K562 (cell line): ENCODE results near the gene ZNF652. TPM values are rescaled to one million over a fixed set of nuclear protein-coding genes. Genes with fewer than 3 reads are reported as not detected.

Experiments used
- ATAC-seq: fragments of 200-7000 bp; cut with Tn5 transposase; 3 replicates; pipeline ENCODE4 v1.9.1; 2020; ENCODE audit warnings: moderate library complexity
- BruUV-seq: library from RNA; stranded (reverse); fragments of 400-500 nt; replicated peaks from 2 replicates; lab custom pipeline; 2021; lab: Mats Ljungman, UMichigan
- CTCF ChIA-PET: fragments of 300-600 bp; formaldehyde crosslinking; extraction: SDS; loops from one replicate; lab custom pipeline; 2021; ENCODE audit warnings: low intra/inter-chr PET ratio; lab: Yijun Ruan, JAX
- POLR2A ChIA-PET: fragments of 300-600, 350-650 bp; sonication (Branson Sonifier 250); formaldehyde crosslinking; extraction: SDS; loops from one replicate; lab custom pipeline; 2021; ENCODE audit warnings: antibody characterized with exemption, inconsistent platforms; lab: Yijun Ruan, JAX
- DNase-seq, 4 experiments: peaks; one replicate each; pipeline versions ENCODE4 v3.0.0 to v3.0.0-alpha.2; 2011 to 2018; ENCODE audit warnings: low spot score in 3 of 4, mixed read lengths in 3 of 4; ENCODE audit errors: extremely low read depth in 1 of 4
- FAIRE-seq: peaks from 2 replicates; lab custom pipeline; 2011; peaks lifted over from hg19 to GRCh38; lab: Jason Lieb, UNC
- H2AFZ ChIP-seq: 2 replicates; pipeline ENCODE4 v1.6.0; 2011; ENCODE audit warnings: low read depth, low read length, control low read depth, inconsistent platforms
- H3K27ac ChIP-seq: fragments of 200-600 bp; 3 replicates; pipeline ENCODE4 v1.8.0; 2011; ENCODE audit warnings: low read depth, mild to moderate bottlenecking, control low read depth, inconsistent platforms, low read length, moderate library complexity, mixed read lengths; ENCODE audit errors: extremely low read depth
- H3K27me3 ChIP-seq, 2 experiments: fragments of 300-600 bp in 1 of 2; 2 replicates in 1 of 2; 3 replicates in 1 of 2; pipeline versions ENCODE4 v1.6.0 to v1.8.0; 2011; ENCODE audit warnings: inconsistent platforms in 2 of 2, low read length in 2 of 2, mild to moderate bottlenecking in 1 of 2, mixed read lengths in 1 of 2, moderate library complexity in 1 of 2; ENCODE audit not compliant: control insufficient read depth in 2 of 2, insufficient read depth in 2 of 2
- H3K36me3 ChIP-seq: fragments of 300-600 bp; 3 replicates; pipeline ENCODE4 v1.8.0; 2011; ENCODE audit warnings: mild to moderate bottlenecking, low read length, inconsistent platforms; ENCODE audit not compliant: control insufficient read depth, insufficient read depth
- H3K4me1 ChIP-seq, 2 experiments: fragments of 200-600 bp in 1 of 2; replicated peaks in 1 of 2; 2 replicates in 1 of 2; 3 replicates in 1 of 2; pipeline versions ENCODE4 v1.5.1 to v1.8.0; 2011; ENCODE audit warnings: inconsistent platforms in 2 of 2, low read length in 2 of 2, mild to moderate bottlenecking in 1 of 2, mixed read lengths in 1 of 2, moderate library complexity in 1 of 2; ENCODE audit not compliant: control insufficient read depth in 2 of 2, insufficient read depth in 2 of 2
- H3K4me2 ChIP-seq: 2 replicates; pipeline ENCODE4 v1.6.1; 2011; ENCODE audit warnings: low read length, control low read depth, inconsistent platforms, mixed read lengths; ENCODE audit not compliant: insufficient read depth
- H3K4me3 ChIP-seq: fragments of 200-600 bp; sonication (generic), shearing (Covaris generic); 2 replicates; pipeline ENCODE4 v1.5.1; 2016; ENCODE audit warnings: control low read depth, inconsistent platforms
- H3K79me2 ChIP-seq: fragments of 200-600 bp; 3 replicates; pipeline ENCODE4 v1.8.0; 2011; ENCODE audit warnings: low read length, inconsistent platforms; ENCODE audit not compliant: control insufficient read depth, insufficient read depth
- H3K9ac ChIP-seq, 2 experiments: 2 replicates each; pipeline versions ENCODE4 v1.6.0 to v1.6.1; 2011; ENCODE audit warnings: low read depth in 2 of 2, low read length in 2 of 2, control low read depth in 1 of 2, inconsistent platforms in 1 of 2, mild to moderate bottlenecking in 1 of 2, mixed read lengths in 1 of 2; ENCODE audit not compliant: insufficient read depth in 1 of 2
- H3K9me1 ChIP-seq: one replicate; pipeline ENCODE4 v1.6.0; 2011; ENCODE audit warnings: inconsistent platforms, mild to moderate bottlenecking, low read length, moderate library complexity; ENCODE audit not compliant: control insufficient read depth, insufficient read depth
- H3K9me3 ChIP-seq: replicated peaks from 2 replicates; pipeline ENCODE4 v1.5.1; 2011; ENCODE audit warnings: low read depth, low read length, inconsistent platforms; ENCODE audit not compliant: control insufficient read depth, insufficient read depth
- H4K20me1 ChIP-seq: replicated peaks from 2 replicates; pipeline ENCODE4 v1.6.1; 2011; ENCODE audit warnings: low read length, inconsistent platforms, mixed read lengths; ENCODE audit not compliant: control insufficient read depth, insufficient read depth
- ARID3B ChIP-seq: fragments of 250-450 bp; sonication (Bioruptor Pico); IDR thresholded peaks from 2 replicates; pipeline ENCODE4 v1.4.0; 2020; ENCODE audit warnings: borderline replicate concordance
- CLOCK ChIP-seq: fragments of 250-450 bp; sonication (Bioruptor Pico); IDR thresholded peaks from 2 replicates; pipeline ENCODE4 v1.4.0; 2020; ENCODE audit warnings: mild to moderate bottlenecking, moderate library complexity, borderline replicate concordance
- HNRNPUL1 ChIP-seq: fragments of 200-400 bp; formaldehyde crosslinking; IDR thresholded peaks from 2 replicates; pipeline ENCODE4 v1.6.1; 2017; ENCODE audit warnings: low read length
- MXD1 ChIP-seq: fragments of 250-450 bp; sonication (Bioruptor Pico); IDR thresholded peaks from 2 replicates; pipeline ENCODE4 v1.8.0; 2021; ENCODE audit warnings: borderline replicate concordance, mild to moderate bottlenecking, moderate library complexity; ENCODE audit not compliant: poor library complexity, severe bottlenecking
- NUFIP1 ChIP-seq: fragments of 450-650 bp; IDR thresholded peaks from 2 replicates; pipeline ENCODE4 v1.6.1; 2018; ENCODE audit not compliant: partially characterized antibody
- POLR2H ChIP-seq: IDR thresholded peaks from 2 replicates; pipeline ENCODE4 v1.6.1; 2016; ENCODE audit warnings: missing genetic modification characterization, low read depth, mild to moderate bottlenecking, control low read depth, missing compliant biosample characterization, moderate library complexity
- PREB ChIP-seq: sonication (generic); formaldehyde crosslinking; IDR thresholded peaks from 2 replicates; pipeline ENCODE4 v1.8.1; 2023; ENCODE audit warnings: mild to moderate bottlenecking, missing genetic modification reagents
- PRPF4 ChIP-seq: fragments of 200-400 bp; formaldehyde crosslinking; IDR thresholded peaks from one replicate; pipeline ENCODE4 v1.6.1; 2017; ENCODE audit warnings: low read length, low read depth, mild to moderate bottlenecking; ENCODE audit not compliant: insufficient read depth, poor library complexity, severe bottlenecking
- RHOXF2B ChIP-seq: fragments of 250-450 bp; sonication (Bioruptor Pico); conservative IDR thresholded peaks from 2 replicates; pipeline ENCODE4 v1.5.1; 2021
- SMC3 ChIP-seq: conservative IDR thresholded peaks from 2 replicates; pipeline ENCODE4 v1.6.1; 2011; ENCODE audit warnings: low read depth, low read length, improper control_type of control experiment; ENCODE audit not compliant: insufficient read depth
- ZBTB26 ChIP-seq: fragments of 450-650 bp; formaldehyde crosslinking; IDR thresholded peaks from 2 replicates; pipeline ENCODE4 v1.4.0; 2022; ENCODE audit warnings: missing genetic modification characterization
- ZC3H4 ChIP-seq: sonication (generic); formaldehyde crosslinking; IDR thresholded peaks from 2 replicates; pipeline ENCODE4 v1.9.0; 2021; ENCODE audit warnings: missing genetic modification reagents, borderline replicate concordance
- WGBS: fragments of 100-300 bp; shearing (Covaris generic); methylation state at CpG from one replicate; pipeline ENCODE4 v1.1.6; 2016; ENCODE audit warnings: low coverage, mixed read lengths; ENCODE audit not compliant: insufficient coverage; ENCODE audit errors: missing lambda C conversion rate; 5-methylcytosine and 5-hydroxymethylcytosine counted together
- in situ Hi-C: fragments of 300-500 bp; cut with MboI; formaldehyde crosslinking; loops from 4 replicates; pipeline ENCODE4 v1.15.0; 2018; ENCODE audit warnings: inconsistent platforms, mixed read lengths
- intact Hi-C: fragments of 100-400 bp; cut with micrococcal nuclease; formaldehyde crosslinking; loops from 2 replicates; pipeline ENCODE4 v1.14.2; 2022
- polyA plus RNA-seq, 8 experiments: library from polyadenylated mRNA; depleted of rRNA in 4 of 8; stranded (reverse) in 5 of 8; unstranded in 3 of 8; fragments of >200 nt; fragmentation: Nextera tagmentation in 2 of 8; fragmentation: Illumina TruSeq in 1 of 8; extraction: Ambion mirVana in 2 of 8; extraction: Trizol in 1 of 8; gene quantifications; 2 replicates each; pipeline versions ENCODE4 v1.2.1 to v1.2.3, GENCODE V29; 2011 to 2014; ENCODE audit warnings: inconsistent platforms in 1 of 8, missing spikeins in 1 of 8
- total RNA-seq, 7 experiments: library from RNA; depleted of rRNA in 6 of 7; stranded (reverse); fragments of >200 nt in 6 of 7; fragmentation: Illumina TruSeq in 2 of 7; extraction: Trizol in 2 of 7; gene quantifications; 2 replicates each; pipeline versions ENCODE4 v1.2.1 to v1.2.3, GENCODE V29; 2011 to 2021; ENCODE audit warnings: low replicate concordance in 1 of 7

Gene ZNF652
- total and polyA plus RNA-seq, 9 of the 15 experiments (the other 6 are each of a cell fraction or from before 2014, with no cell fraction given), result 5.1 to 15.5 (median 7.8) TPM

GRCh38 chr17:49316889-49317675 lies 45.0 kb downstream of the ZNF652 start:
- ATAC-seq (no peak), DNase-seq (no peak), FAIRE-seq (no peak)
- H3K27me3 ChIP-seq, result no peaks in the 10 kb centered on the region
- H3K9ac ChIP-seq, result no peak overlapping the region
- in situ Hi-C loops (loop anchor here (5.0 kb wide), 1 partner anchor 70 kb away; no protein-coding TSS in a partner anchor), intact Hi-C loops (loop anchor here (5.0 kb wide), 1 partner anchor 240 kb away; no protein-coding TSS in a partner anchor)
- peaks cover 14% of the 10 kb centered on the region; the same call in 2 of the 3 replicates for H3K36me3 ChIP-seq
- no peak overlapping the region for H3K4me3 ChIP-seq
- no peaks in the 10 kb centered on the region for H4K20me1 ChIP-seq
- 66% methylated on average over 13 of the region's 13 CpGs for WGBS
- ChIA-PET CTCF (interaction anchor here (0.7 to 3.3 kb wide), 3 partner anchors 74 to 90 kb away, joined by 3 to 83 read pairs (median 3); no protein-coding TSS in a partner anchor), POLR2A (interaction anchor here (1.2 to 1.5 kb wide), 2 partner anchors 20 to 25 kb away, joined by 3 to 8 read pairs; no protein-coding TSS in a partner anchor)
- H3K9me3 ChIP-seq, result no peaks in the 10 kb centered on the region
- H3K4me1 ChIP-seq, result no peaks in the 10 kb centered on the region
- H3K27ac ChIP-seq, result no peak overlapping the region
- H2AFZ ChIP-seq, result no peak overlapping the region
- no peak overlapping the region for H3K4me2 ChIP-seq
- TSS peak; percentile 35 for BruUV-seq
- H3K9me1 ChIP-seq, result no peaks in the 10 kb centered on the region
- H3K79me2 ChIP-seq, result no peaks in the 10 kb centered on the region
- no peak for TF ChIP-seq HNRNPUL1
- no peak for TF ChIP-seq SMC3
- TF ChIP-seq PRPF4, result no peak
- TF ChIP-seq ARID3B (CRISPR knock-in tag), result no peak
- no peak for TF ChIP-seq ZBTB26 (CRISPR knock-in tag)
- no peak for TF ChIP-seq POLR2H (tag)
- no peak for TF ChIP-seq CLOCK
- no peak for TF ChIP-seq ZC3H4 (CRISPR knock-in tag)
- no peak for TF ChIP-seq RHOXF2B (CRISPR knock-in tag)
- TF ChIP-seq NUFIP1, result no peak
- no peak for TF ChIP-seq PREB
- no peak for TF ChIP-seq MXD1
